ENCODE data around the gene EFCAB7.
A peak's percentile ranks its signal among the peaks of the same experiment; 100 is the strongest.
"Not testable (repeated sequence)": the region's sequence is repeated elsewhere in the genome, so short reads cannot be mapped to it uniquely, and the experiment has no call there.

Gene EFCAB7

DNA sequence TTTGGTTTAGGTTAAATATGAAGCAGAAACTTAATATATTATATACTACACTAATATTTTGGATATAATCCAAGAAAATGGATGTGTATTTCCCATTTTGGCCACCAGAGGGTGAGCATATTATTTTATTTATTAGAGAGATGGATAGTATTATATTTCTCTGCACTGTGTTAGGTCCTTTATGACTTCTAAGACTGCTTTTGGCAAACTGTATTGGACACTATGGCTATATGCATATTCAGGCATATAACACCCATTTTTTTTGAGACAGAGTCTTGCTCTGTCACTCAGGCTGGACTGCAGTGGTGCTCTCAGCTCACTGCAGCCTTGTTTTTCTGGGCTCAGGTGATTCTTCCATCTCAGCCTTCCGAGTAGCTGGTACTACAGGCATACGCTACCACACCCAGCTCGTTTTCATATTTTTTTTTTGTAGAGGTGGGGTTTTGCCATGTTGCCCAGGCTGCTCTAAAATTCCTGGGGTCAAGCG lies 52.1 kb downstream of the EFCAB7 start:
- Mint-ChIP-seq H3K9me3 (peaks cover 6% of the 10 kb centered on the region), H3K27ac (no peak overlapping the region), H3K36me3 (ENCODE audit: low read depth) (peaks cover 10% of the 10 kb centered on the region), H3K27me3 (ENCODE audit: low read depth) (no peaks in the 10 kb centered on the region), H3K4me3 (no peak overlapping the region), H3K4me1 (no peaks in the 10 kb centered on the region)
- TF ChIP-seq CTCF (IDR thresholded peaks at IDR 0.05; ENCODE audit: unreplicated experiment in 3 of 3) = peak; percentile 73 to 79 (median 78)

- Mint-ChIP-seq H3K9me3 (peaks cover 13% of the 10 kb centered on the region), H3K36me3 (ENCODE audit: low read depth) (peaks cover 14% of the 10 kb centered on the region)
- not testable (repeated sequence) for H3K4me3 Mint-ChIP-seq; H3K27ac Mint-ChIP-seq; H3K27me3 Mint-ChIP-seq (ENCODE audit: low read depth); H3K4me1 Mint-ChIP-seq
These were observed 63.0 kb downstream of the EFCAB7 start for GRCh38 chr1:63586326-63586725.

GRCh38 chr1:63590166-63590560 lies 66.8 kb downstream of the EFCAB7 start:
- Mint-ChIP-seq H3K4me3 (no peak overlapping the region), H3K36me3 (ENCODE audit: low read depth) (peaks cover 4% of the 10 kb centered on the region), H3K27ac (peak overlapping the region in 1 of 3 experiments; percentile 63), H3K9me3 (no peaks in the 10 kb centered on the region), H3K27me3 (ENCODE audit: low read depth) (peaks cover 4% of the 10 kb centered on the region), H3K4me1 (peaks cover 15% of the 10 kb centered on the region)
- no peak for TF ChIP-seq CTCF (IDR thresholded peaks at IDR 0.05; ENCODE audit: unreplicated experiment in 3 of 3)

DNA sequence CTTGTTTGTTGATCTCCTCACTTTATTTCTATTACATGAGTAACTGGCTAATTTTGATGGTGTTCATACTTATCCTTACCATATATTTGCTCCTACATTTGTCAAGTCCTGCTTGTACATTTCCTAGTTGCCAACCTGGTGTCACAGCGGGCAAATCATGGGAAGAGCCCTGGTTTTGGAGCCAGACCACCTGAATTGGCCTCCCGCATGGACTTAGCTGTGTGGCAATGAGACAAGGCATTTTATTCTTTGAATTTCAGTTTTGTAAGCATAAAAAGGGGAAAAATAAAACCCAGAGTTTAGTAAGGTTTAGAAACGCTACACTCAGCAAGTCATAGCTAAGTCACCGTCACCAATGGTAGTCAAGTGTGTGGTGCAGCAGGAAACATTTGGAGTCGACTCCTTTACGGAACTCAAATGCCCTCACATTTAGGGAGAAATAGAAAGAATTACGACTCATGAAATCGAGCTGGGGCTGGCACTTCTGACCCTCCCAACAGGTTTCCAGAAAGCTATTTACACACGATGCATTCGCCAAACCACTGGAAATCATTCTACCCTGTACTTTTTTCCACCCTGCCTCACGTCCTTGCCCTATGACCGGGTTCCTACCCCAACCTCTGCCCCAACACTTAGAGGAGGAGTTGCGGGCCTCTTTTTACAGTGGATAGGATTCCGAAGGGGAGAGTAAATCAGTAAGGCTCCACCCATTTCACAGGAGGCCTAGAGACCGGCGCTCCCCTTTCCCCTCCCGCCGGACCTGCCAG lies 69.4 kb downstream of the EFCAB7 start:
- peak overlapping the region; percentile 96 to 97 (median 97) for H3K4me3 Mint-ChIP-seq
- H3K9me3 Mint-ChIP-seq = no peaks in the 10 kb centered on the region
- peaks cover 4% of the 10 kb centered on the region for H3K36me3 Mint-ChIP-seq (ENCODE audit: low read depth)
- H3K27ac Mint-ChIP-seq = peak overlapping the region; percentile 85 to 94 (median 93)
- no peak for TF ChIP-seq CTCF (IDR thresholded peaks at IDR 0.05; ENCODE audit: unreplicated experiment in 3 of 3)
- H3K4me1 Mint-ChIP-seq = peaks cover 19% of the 10 kb centered on the region
- peaks cover 4% of the 10 kb centered on the region for H3K27me3 Mint-ChIP-seq (ENCODE audit: low read depth)

DNA sequence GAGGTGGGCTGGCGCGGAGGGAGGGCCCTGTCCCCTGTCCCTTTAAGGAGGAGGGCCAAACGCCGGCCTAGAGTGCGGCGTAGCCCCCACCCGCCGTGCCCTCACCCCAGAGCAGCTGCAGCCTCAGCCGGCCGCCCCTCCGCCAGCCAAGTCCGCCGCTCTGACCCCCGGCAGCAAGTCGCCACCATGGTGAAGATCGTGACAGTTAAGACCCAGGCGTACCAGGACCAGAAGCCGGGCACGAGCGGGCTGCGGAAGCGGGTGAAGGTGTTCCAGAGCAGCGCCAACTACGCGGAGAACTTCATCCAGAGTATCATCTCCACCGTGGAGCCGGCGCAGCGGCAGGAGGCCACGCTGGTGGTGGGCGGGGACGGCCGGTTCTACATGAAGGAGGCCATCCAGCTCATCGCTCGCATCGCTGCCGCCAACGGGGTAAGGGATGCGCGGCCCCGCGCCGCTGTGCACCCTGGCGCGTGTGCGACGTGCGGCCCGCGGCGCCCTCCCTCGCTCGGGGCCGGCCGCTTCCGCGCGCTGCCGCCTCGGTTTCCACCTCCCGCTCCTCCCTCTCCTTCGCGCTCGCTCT lies 70.1 kb downstream of the EFCAB7 start, which contains the start of gene PGM1:
Gene PGM1, plus strand, starts transcription at position 109 of the 583 bp plus-strand sequence. Its CDS starts 78 bp downstream, at position 187.
- H3K9me3 Mint-ChIP-seq = no peaks in the 10 kb centered on the region
- no peak for TF ChIP-seq CTCF (IDR thresholded peaks at IDR 0.05; ENCODE audit: unreplicated experiment in 3 of 3)
- peaks cover 4% of the 10 kb centered on the region for H3K36me3 Mint-ChIP-seq (ENCODE audit: low read depth)
- H3K27me3 Mint-ChIP-seq (ENCODE audit: low read depth) = peaks cover 4% of the 10 kb centered on the region
- H3K4me3 Mint-ChIP-seq = peak within 1 kb of the TSS; percentile 96 to 97 (median 97)
- peaks cover 19% of the 10 kb centered on the region for H3K4me1 Mint-ChIP-seq
- peak within 1 kb of the TSS; percentile 85 to 94 (median 93) for H3K27ac Mint-ChIP-seq

GRCh38 chr1:63593886-63594605 lies 70.7 kb downstream of the EFCAB7 start:
- Mint-ChIP-seq H3K4me1 (peaks cover 19% of the 10 kb centered on the region), H3K9me3 (no peaks in the 10 kb centered on the region), H3K27me3 (ENCODE audit: low read depth) (peaks cover 4% of the 10 kb centered on the region)

More at GRCh38 chr1:63593886-63594605, 70.7 kb downstream of the EFCAB7 start:
- TF ChIP-seq CTCF (IDR thresholded peaks at IDR 0.05; ENCODE audit: unreplicated experiment in 3 of 3) = no peak
- Mint-ChIP-seq H3K36me3 (ENCODE audit: low read depth) (peaks cover 4% of the 10 kb centered on the region), H3K27ac (peak overlapping the region; percentile 70 to 94 (median 85)), H3K4me3 (peak overlapping the region; percentile 96 to 97 (median 97))
